Esophagus squamous epithelium (tissue), 4 donors: ENCODE results near the gene RGS9.

Experiments
- POLR2A ChIP-seq, 4 donors: fragments of 450-650 bp; IDR thresholded peaks; one replicate each; pipeline ENCODE4 v1.6.1; 2017; ENCODE audit warnings: antibody characterized with exemption in 4 of 4, mild to moderate bottlenecking in 4 of 4, moderate library complexity in 3 of 4
- TF ChIP-seq, protein P1 (sequence below), 6 experiments: fragments of 450-650 bp in 4 of 6; fragments of 200-600 bp in 2 of 6; sonication (generic) in 2 of 6; IDR thresholded peaks; one replicate each; pipeline ENCODE4 v1.5.1; 2016 to 2019; ENCODE audit warnings: antibody characterized with exemption in 6 of 6, mild to moderate bottlenecking in 4 of 6, moderate library complexity in 4 of 6

DNA sequence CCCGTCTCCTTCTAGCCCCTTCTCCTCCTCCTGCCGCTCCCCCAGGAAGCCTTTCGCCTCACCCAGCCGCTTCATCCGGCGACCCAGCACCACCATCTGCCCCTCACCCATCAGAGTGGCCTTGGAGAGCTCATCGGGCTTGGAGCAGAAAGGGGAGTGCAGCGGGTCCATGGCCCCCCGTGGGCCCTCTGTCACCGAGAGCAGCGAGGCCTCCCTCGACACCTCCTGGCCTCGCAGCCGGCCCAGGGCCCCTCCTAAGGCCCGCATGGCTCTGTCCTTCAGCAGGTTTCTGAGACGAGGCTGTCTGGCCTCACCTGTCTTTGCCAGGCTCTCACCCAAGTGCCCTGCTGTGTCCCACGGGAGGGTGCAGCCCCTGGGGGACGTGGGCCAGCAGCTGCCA, 87.9 kb downstream of the RGS9 start:
- TF ChIP-seq, protein P1, sequence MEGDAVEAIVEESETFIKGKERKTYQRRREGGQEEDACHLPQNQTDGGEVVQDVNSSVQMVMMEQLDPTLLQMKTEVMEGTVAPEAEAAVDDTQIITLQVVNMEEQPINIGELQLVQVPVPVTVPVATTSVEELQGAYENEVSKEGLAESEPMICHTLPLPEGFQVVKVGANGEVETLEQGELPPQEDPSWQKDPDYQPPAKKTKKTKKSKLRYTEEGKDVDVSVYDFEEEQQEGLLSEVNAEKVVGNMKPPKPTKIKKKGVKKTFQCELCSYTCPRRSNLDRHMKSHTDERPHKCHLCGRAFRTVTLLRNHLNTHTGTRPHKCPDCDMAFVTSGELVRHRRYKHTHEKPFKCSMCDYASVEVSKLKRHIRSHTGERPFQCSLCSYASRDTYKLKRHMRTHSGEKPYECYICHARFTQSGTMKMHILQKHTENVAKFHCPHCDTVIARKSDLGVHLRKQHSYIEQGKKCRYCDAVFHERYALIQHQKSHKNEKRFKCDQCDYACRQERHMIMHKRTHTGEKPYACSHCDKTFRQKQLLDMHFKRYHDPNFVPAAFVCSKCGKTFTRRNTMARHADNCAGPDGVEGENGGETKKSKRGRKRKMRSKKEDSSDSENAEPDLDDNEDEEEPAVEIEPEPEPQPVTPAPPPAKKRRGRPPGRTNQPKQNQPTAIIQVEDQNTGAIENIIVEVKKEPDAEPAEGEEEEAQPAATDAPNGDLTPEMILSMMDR (IDR thresholded peaks at IDR 0.05): no peak
- no peak for TF ChIP-seq POLR2A (IDR thresholded peaks at IDR 0.05)
